Anterior cingulate cortex (tissue), 58 donors: ENCODE results near the gene BRDT.
"Not testable (repeated sequence)": the region's sequence is repeated elsewhere in the genome, so short reads cannot be mapped to it uniquely, and the experiment has no call there.

ENCODE experiments used
- DNase-seq, 58 donors: peaks; one replicate each; lab custom pipeline; 2025; lab: John Stamatoyannopoulos, UW

The BRDT gene

DNA sequence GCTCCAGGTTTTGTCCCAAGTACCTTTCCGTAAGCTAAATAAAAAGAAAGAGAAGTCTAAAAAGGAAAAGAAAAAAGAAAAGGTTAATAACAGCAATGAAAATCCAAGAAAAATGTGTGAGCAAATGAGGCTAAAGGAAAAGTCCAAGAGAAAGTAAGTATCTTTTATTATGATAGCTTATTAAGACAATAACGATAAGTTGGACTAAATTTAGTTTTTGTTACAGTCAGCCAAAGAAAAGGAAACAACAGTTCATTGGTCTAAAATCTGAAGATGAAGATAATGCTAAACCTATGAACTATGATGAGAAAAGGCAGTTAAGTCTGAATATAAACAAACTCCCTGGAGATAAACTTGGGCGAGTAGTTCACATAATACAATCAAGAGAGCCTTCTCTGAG, 31.5 kb downstream of the BRDT start:
- no peak for DNase-seq

DNA sequence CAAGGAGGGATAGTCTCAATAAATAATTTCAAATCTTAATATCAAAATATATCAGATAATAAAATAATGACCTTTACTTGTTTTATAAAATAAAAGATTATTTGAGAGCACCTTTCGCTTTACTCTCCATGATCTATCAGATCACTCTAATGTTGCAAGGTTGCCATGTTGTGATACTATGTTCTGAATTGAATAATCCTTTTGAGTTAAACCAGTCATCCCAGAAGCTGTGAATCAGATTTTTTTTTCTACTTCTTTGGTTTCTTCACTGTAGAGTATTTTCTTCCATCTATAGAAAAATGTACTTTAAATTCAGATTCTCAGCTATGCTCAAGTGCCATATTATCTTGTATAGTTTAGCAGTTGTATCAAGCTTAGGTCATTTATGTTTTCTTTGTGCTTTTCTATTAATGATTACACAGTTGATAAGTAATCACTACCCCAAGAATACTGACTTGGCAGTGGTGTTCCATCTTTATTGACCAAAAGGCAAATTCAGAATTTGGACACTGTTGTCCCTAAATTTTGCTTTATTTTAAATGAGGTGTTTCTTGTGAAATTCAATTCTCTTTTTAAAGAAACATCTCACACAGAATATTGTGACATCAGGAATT, 32.9 kb downstream of the BRDT start:
- DNase-seq, result no peak

DNA sequence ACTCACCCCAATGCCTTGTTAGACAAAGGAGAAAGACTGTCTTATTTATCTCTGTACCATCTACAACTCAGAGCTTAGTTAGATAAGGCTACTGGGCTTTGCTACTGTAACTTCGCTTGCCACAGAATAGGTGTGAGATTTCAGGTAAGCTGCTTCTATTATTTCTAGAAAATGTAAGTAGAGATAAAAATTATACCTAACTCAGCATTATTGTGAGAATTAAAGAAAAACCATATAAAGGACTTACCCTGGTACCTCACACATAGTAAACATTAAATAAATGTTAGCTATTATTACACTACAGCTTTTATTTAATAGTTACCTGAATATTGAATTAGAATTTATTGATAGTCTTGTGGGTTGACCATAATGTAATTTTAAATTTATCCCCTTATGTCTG, 44.1 kb downstream of the BRDT start:
- DNase-seq, result no peak

DNA sequence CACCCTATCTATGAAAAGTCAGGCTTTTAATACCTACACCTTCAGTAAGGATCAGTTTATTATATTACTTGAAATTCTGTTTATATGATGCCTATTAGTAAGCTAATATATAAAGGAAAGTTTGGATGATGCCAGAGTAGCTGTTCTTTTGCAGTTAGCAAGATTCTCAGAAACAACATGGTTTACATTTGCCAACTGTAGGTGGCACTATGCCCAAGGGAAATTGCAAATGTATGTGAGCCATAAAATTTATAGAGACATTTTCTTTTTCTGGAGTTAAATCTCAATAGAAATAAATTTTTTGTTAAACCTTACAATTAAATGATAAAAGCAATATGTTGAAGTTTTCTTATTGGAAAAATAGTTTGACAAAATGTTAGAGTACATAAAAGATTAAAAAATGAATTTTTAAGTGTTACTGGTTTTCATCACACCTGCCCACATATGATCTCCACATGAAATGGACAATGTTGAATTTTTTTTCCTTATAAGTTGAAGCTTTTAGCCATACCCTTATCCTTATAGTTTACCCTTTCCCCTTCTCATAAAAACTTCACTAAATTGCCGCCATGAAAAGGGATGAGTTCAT, 48.5 kb downstream of the BRDT start:
- peak in 15 of 58 donors; percentile 0 to 38 (median 5) for DNase-seq

DNA sequence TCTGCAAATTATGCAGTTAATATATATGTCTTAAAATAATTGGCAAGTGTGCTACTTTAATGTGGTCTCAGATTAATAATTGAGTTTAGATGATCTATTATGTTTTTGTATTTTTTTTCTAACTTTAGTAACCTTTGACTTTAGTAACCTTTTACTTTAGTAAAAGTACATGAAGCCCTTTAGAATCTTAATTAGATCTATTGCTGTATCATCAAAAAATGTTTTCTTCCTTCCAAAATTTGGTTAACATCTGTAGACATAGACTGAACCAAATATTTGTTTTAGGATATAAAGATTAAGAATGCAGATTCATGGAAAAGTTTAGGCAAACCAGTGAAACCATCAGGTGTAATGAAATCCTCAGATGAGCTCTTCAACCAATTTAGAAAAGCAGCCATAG, 54.9 kb downstream of the BRDT start:
- no peak for DNase-seq

DNA sequence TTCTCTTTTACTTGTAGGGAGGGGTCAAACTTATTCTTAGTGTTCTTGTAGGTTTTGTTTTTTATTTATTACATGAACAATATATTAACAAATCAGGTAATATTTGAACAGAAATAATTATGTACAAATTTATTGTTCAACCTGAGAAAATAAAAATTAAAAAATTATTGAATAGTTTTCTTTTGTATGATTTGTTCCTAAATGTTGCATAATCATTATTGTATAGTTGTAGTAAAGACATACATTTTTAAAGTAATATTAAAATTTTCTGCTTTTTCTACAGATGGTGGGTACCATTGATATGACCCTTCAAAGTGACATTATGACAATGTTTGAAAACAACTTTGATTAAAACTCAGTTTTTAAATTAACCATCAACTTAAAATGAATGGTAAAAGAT, 64.7 kb downstream of the BRDT start:
- no peak for DNase-seq

DNA sequence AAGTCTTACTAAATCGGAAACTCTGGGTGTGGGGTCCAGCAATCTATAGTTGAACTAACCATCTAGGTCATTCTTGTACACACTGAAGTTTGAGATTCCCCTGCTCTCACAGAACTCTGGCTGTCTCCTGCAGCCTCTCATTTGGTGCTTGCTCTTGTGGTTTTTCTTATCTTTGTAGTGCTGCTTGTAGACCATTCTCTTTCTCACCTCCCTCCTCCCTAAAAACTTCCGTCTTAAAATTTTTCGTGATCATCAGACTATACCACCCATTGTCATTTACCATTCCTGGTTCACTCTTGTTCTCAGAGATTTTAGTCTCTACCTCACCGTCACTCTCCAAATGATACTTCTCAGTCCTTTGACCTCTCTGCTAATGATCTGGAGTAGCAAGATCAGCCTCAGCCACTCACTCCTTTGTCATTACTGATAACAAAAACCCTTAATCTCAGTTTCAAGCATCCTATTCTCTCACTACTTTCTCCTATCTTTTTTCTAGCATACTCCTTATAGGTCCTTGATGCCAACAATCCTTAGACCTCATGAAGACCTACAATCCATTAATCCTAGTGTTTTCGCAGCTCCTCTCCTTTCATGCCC, 67.6 kb downstream of the BRDT start:
- no peak for DNase-seq

DNA sequence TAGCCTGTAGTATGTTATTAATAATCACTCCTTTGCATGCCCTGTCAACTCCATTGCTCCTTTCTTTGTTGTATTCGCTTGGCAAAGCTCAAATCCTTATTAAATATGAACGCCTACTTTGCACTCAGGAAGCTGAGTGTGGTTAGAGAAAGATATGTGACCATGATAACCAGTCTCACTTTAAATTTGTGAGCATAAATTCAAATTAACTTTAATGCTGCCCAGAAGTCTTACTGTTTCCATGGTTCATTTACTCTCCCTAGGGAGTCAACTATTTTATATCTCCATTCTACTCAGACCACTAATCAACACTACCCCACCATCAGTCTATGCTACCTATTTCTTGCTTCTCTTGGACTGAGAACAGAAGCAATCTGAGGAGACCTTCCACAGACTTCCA, 68.5 kb downstream of the BRDT start:
- DNase-seq, result no peak

DNA sequence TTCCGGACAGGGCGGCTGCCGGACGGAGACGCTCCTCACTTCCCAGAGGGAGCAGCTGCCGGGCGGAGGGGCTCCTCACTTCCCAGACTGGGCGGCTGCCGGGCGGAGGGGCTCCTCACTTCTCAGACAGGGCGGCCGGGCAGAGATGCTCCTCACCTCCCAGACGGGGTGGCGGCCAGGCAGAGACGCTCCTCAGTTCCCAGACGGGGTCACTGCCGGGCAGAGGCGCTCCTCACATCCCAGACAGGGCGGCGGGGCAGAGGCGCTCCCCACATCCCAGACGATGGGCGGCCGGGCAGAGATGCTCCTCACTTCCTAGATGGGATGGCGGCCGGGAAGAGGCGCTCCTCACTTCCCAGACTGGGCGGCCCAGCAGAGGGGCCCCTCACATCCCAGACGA, 76.8 kb downstream of the BRDT start:
- DNase-seq, result not testable (repeated sequence)

DNA sequence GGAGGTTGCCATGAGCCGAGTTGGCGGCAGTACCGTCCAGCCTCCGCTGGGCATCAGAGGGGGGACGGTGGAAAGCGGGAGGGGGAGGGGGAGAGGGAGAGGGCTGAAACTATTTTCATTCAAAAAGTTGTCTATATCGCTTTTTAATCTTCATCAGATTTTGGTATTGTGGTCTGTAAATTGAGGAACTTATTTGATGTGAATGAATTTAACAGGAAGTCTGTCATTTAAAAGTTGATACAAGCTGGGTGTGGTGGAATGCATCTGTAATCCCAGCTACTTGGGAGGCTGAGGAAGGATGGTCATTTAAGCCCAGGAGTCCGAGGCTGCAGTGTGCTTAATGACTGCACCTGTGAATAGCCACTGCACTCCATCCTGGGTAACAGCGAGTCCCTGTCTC, 77.6 kb downstream of the BRDT start:
- DNase-seq, result no peak

DNA sequence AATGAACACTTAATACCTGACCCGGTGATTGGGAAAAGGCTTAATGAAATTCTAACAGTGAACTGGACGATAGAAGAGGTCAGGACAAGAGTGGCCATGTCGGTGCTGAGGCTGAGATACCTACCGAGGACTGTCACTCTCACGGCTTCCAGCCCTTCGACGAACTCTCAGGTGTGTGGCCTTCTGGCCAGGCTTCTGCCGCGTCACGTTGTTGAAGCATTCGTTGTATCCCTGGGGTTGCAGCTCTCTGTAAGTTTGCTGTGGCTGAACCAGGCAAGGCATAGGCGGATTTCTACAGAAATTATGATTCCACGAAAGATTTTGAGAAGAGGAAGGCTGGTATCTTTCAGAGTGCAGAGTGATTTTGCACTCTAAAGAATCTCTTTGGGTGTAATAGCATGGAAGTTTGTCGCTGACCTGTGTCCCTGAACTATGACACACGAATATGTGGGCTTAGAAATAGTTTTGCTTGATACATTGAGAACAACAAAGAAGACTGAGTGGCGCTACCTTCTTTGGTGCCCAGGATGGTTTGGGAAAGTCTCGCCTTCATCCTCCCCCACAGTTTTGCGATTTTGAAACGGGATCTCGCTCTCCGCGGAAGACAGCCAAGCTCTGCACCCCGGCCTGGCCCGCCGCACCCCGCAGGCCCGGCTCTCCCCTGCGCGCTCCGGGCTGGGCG, 80.2 kb downstream of the BRDT start:
- DNase-seq, result peak in 3 of 58 donors; percentile 10 to 49 (median 18)

DNA sequence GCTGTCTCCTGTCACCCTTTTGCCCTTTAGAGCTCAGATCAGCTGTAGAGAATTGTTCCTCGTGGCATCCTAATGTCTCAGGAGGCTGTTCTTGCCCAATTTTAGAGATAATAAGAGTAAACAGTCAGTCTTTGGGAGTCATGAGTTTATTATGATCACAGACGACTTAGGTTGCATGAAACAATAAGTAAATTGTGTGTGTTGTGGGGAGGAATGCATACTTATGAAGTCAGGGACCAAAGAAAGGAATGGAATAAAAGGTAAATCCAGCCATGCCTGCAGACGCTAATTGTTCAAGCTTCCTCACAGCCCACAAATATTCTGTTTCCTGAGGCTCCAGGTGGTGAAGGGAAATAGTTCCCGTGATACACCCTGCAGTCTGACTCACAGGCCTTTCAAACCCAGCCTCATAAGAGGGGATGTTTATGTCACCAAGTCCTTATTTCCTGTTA, 81.5 kb downstream of the BRDT start:
- DNase-seq, result no peak

DNA sequence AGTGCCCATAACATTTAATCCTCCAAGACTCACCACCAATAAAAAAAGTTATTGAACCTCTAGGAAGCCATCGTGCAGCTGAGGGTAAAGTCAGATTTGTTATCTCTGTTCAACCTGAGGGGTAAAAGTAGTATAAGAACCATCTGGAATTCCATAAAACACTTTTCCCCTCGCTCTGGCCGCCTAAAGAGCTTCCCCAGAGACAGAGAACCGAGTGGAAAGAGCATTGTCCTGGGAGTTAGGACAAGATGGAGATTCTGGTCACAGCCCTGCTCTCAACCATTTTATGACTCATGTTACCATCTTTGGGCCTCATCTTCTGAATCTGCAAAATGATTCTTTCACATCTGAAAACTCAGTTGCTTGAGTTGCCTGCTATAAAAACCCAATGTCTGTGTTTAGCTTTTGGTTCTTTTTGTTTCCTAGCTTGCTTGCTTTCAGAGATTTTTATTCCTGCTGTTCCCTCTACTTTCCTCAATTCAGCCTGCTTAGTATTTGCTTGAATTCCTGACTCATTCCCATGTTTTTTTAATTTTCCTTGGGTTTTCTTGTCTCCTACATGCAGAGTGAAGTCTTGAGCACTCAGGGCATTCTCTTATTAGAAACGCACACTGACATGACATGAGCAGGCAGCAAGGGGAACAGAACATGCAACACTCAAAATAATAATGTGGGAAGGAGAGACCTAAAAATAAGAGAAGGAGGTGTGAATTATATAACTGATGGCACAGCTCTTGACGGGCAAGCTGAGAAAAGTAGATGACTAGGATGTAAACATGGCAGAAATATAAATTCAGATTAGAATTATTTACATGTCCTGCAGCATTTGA, 82.3 kb downstream of the BRDT start:
- peak in 5 of 58 donors; percentile 0 to 37 (median 17) for DNase-seq

DNA sequence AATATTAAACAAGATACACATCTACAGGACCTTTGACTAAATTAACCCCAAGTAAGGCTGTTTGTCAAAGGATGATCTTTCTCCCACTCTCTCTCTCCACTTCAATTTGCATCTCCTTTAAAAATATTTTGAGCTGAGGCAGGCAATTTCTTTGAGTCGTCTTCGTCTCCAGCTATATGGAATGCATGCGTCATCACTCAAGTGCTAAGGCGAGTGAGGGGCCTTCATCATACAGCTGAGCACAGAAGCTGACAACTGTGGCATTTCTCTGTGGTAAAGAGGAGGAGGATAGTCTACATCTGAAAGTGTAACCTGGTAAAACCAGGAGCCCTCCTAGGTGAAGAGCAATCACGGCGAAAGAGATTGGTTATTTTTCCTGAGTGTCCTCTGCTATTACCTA, 88.2 kb downstream of the BRDT start:
- DNase-seq, result no peak

DNA sequence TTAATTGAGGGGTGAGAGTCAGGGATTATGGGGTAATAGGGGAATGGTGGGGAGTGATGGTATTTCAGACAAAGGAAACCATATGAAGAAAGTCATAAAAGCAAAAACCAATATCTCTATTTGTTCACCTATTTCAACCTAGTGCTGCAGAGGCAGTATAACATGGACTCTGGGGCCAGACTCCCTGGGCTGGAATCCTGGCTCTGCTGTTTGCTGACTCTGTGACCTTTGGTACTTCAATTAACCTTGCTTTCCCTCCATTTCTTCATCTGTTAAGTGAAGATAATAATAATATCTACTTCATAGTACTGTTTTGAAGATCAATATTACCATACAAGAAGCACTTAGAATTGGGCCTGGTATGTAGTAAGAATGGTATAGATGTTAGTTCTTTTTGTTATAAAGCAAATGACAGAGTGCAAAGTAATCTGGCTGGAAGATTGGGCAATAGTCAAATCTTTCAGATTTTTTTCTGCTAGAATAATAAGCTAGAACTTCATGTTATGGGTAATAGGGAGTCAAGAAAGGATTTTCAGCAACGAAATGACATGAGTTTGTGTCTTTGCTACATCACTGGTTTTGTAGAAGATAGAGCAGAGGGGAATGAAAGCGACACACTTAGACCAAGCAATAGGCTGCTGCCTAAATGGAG, 89.6 kb downstream of the BRDT start:
- no peak for DNase-seq

DNA sequence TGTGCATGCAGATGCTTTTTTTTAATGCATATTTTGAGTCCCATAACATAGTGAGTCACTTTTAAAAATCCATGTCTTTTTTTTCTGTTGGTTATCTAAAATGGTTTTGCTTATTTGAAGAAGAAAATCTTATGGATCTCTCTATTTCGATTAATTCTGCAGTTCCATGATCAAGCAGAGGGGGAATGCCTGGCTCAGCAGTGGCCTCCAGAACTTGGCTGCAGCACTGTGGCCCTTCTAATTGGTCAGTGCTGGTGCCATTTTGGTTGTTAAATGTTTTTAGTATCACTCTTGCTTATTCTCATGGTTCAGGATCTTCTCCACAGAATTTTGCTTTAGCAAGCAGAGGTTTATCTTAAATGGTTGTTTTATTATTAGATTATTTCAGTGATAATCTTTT, 91.8 kb downstream of the BRDT start:
- no peak for DNase-seq

DNA sequence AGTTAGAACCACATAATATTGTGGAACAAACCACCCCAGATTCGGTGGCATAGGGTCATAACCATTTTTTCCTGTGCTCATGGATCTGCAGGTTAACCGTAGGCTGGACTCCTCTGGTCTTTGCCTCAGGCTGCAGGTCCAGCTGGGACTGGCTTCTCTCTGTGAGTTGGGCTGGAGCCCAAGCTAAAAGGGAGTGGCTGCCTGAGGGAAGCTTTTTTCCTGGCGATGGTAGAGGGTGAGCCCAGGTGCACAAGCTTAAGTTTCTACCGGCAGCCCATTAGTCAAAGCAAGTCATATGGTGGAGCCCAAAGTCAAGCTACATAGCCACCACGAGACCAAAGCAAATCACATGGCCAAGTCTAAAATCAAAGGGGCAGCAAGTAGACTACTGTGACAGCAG, 94.4 kb downstream of the BRDT start:
- no peak for DNase-seq

DNA sequence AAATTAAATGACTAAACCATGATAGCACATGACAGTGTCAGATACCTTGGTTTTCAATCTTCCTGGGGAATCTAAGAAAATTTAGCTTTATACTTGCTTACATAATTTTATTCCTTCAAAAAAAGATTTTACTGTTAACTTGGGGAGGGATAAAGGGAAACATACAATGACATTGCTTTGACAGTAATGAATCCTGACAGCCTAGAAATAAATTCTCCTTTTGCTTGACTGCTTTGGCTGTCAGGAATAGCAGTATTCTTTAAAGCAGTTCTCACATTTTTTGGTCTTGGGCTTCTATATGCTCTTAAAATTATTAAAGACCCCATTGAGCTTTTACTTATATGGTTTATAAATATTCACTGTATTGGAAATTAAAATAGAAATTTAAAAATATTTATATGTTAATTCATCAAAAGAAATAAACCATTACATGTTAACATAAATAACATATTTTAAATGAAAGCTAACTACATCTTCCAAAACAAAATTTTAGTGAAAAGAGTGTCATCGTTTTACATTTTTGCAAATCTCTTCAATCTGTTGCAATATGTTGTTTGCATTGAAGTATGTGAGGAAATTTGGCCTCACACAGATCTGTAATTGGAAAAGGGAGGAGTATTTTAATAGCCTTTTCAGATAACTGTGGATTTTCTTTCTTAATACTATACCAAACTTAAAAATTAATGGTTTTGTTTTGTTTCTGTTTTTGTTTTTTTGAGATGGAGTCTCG, 96.7 kb downstream of the BRDT start:
- DNase-seq, result no peak

DNA sequence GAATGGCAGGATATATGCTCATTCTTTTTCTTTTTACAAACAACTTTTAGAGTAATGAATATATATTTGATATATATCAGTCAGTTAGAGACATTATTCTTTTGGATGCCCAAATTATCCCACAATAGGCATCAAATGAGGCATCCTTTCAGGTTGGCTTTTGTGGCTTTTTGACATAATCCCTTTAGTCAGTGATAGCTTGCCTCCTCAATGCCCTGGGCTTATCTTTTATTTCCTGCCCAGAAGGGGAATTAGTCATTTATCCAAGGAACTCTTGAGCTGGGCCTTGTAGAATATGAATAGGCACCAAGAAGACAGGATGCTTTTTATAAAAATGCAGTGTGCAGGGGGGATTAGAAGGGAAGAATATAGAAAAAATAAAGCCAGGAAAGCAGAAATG, 102.7 kb downstream of the BRDT start:
- no peak for DNase-seq
